Keratinocyte (primary cell): ENCODE measurements around the gene PLXDC2. TPM values are rescaled to one million over a fixed set of nuclear protein-coding genes. Genes with fewer than 3 reads are reported as not detected.

Source experiments
- DNase-seq: peaks from one replicate; pipeline ENCODE4 v3.0.0-alpha.2; 2011; ENCODE audit warnings: low read depth, missing footprints, low spot score
- FAIRE-seq: peaks from 2 replicates; lab custom pipeline; 2011; peaks lifted over from hg19 to GRCh38; lab: Jason Lieb, UNC
- H2AFZ ChIP-seq: 2 replicates; pipeline ENCODE4 v1.6.0; 2012; ENCODE audit warnings: low read length, control low read depth, inconsistent platforms; ENCODE audit not compliant: control insufficient read depth
- H3K27ac ChIP-seq: 2 replicates; pipeline ENCODE4 v1.5.1; 2011; ENCODE audit warnings: low read length; ENCODE audit not compliant: control insufficient read depth, insufficient read depth
- H3K27me3 ChIP-seq: 3 replicates; pipeline ENCODE4 v1.6.0; 2011; ENCODE audit warnings: low read length; ENCODE audit not compliant: control insufficient read depth, insufficient read depth; ENCODE audit errors: extremely low read depth
- H3K36me3 ChIP-seq, 2 experiments: 2 replicates in 1 of 2; 3 replicates in 1 of 2; pipeline ENCODE4 v1.5.1; 2011; ENCODE audit warnings: low read length in 2 of 2, mild to moderate bottlenecking in 1 of 2; ENCODE audit not compliant: control insufficient read depth in 2 of 2, insufficient read depth in 2 of 2; ENCODE audit errors: extremely low read depth in 1 of 2
- H3K4me1 ChIP-seq: 3 replicates; pipeline ENCODE4 v1.5.1; 2011; ENCODE audit warnings: low read length; ENCODE audit not compliant: control insufficient read depth, insufficient read depth; ENCODE audit errors: extremely low read depth
- H3K4me2 ChIP-seq: 3 replicates; pipeline ENCODE4 v1.6.0; 2011; ENCODE audit warnings: low read depth, low read length; ENCODE audit not compliant: control insufficient read depth, insufficient read depth; ENCODE audit errors: extremely low read depth
- H3K4me3 ChIP-seq, 3 experiments: fragments of 200-600 bp in 1 of 3; sonication (generic) in 1 of 3; 2 replicates in 2 of 3; 3 replicates in 1 of 3; pipeline ENCODE4 v1.5.1; 2011 to 2016; ENCODE audit warnings: low read length in 3 of 3, mild to moderate bottlenecking in 3 of 3, control low read depth in 2 of 3, inconsistent platforms in 1 of 3, low read depth in 1 of 3, mixed read lengths in 1 of 3, mixed run types in 1 of 3, moderate library complexity in 1 of 3; ENCODE audit not compliant: control insufficient read depth in 2 of 3, insufficient read depth in 2 of 3; ENCODE audit errors: extremely low read depth in 1 of 3
- H3K79me2 ChIP-seq: 2 replicates; pipeline ENCODE4 v1.6.0; 2012; ENCODE audit warnings: low read length; ENCODE audit not compliant: control insufficient read depth, insufficient read depth
- H3K9ac ChIP-seq: 3 replicates; pipeline ENCODE4 v1.6.0; 2011; ENCODE audit warnings: low read length; ENCODE audit not compliant: control insufficient read depth, insufficient read depth; ENCODE audit errors: extremely low read depth
- H3K9me1 ChIP-seq: 3 replicates; pipeline ENCODE4 v1.6.0; 2011; ENCODE audit warnings: low read length; ENCODE audit not compliant: control insufficient read depth, insufficient read depth; ENCODE audit errors: extremely low read depth
- H3K9me3 ChIP-seq: 2 replicates; pipeline ENCODE4 v1.5.1; 2012; ENCODE audit warnings: low read depth, low read length; ENCODE audit not compliant: control insufficient read depth
- H4K20me1 ChIP-seq: 3 replicates; pipeline ENCODE4 v1.6.0; 2011; ENCODE audit warnings: low read length; ENCODE audit not compliant: control insufficient read depth, insufficient read depth; ENCODE audit errors: extremely low read depth
- EZH2 ChIP-seq: IDR thresholded peaks from one replicate; pipeline ENCODE4 v1.6.1; 2012; ENCODE audit warnings: inconsistent platforms, mild to moderate bottlenecking, low read length, moderate library complexity
- dilution Hi-C: fragments of 300-500 bp; cut with MboI; formaldehyde crosslinking; loops from one replicate; pipeline ENCODE4 v1.7.0; 2020; ENCODE audit warnings: low sequenced_read_pairs; ENCODE audit not compliant: extremely low pct_ligation_motif_present
- polyA plus RNA-seq, 5 experiments: library from polyadenylated mRNA; depleted of rRNA in 3 of 5; stranded (reverse) in 3 of 5; stranded (forward) in 1 of 5; unstranded in 1 of 5; fragments of >200 nt; gene quantifications; 1 replicate in 1 of 5; 2 replicates in 3 of 5; 3 replicates in 1 of 5; pipeline versions ENCODE4 v1.2.1 to v1.2.3, GENCODE V29; 2011 to 2012; ENCODE audit warnings: missing spikeins in 2 of 5, low read depth in 1 of 5, low replicate concordance in 1 of 5
- TF ChIP-seq, protein P1 (sequence below), 3 experiments: IDR thresholded peaks in 1 of 3; conservative IDR thresholded peaks in 1 of 3; optimal IDR thresholded peaks in 1 of 3; 2 replicates in 2 of 3; 3 replicates in 1 of 3; pipeline versions ENCODE3 to v1.5.1; 2011; ENCODE audit warnings: low read length in 3 of 3, mild to moderate bottlenecking in 3 of 3, moderate library complexity in 2 of 3, control low read depth in 1 of 3, inconsistent platforms in 1 of 3; ENCODE audit not compliant: insufficient read depth in 2 of 3; ENCODE audit errors: extremely low read depth in 1 of 3

PLXDC2 gene
- polyA plus RNA-seq, 1 donor (not counting 4 experiments of a cell fraction or from before 2014, with no cell fraction given) = 12.9 TPM

GRCh38 chr10:19785366-19785765, 30.9 kb upstream of the PLXDC2 start:
- dilution Hi-C loops = no loop called here
- Histone ChIP-seq H4K20me1 (no peaks in the 10 kb centered on the region), H3K4me1 (peaks cover 8% of the 10 kb centered on the region), H3K9me3 (no peaks in the 10 kb centered on the region), H3K9ac (no peak overlapping the region), H3K27ac (no peak overlapping the region), H3K79me2 (no peaks in the 10 kb centered on the region), H3K9me1 (no peaks in the 10 kb centered on the region), H3K4me3 (no peak overlapping the region), H2AFZ (no peak overlapping the region), H3K36me3 (no peaks in the 10 kb centered on the region), H3K4me2 (no peak overlapping the region), H3K27me3 (no peaks in the 10 kb centered on the region)
- DNase-seq (no peak), FAIRE-seq (no peak)
- TF ChIP-seq, protein P1, sequence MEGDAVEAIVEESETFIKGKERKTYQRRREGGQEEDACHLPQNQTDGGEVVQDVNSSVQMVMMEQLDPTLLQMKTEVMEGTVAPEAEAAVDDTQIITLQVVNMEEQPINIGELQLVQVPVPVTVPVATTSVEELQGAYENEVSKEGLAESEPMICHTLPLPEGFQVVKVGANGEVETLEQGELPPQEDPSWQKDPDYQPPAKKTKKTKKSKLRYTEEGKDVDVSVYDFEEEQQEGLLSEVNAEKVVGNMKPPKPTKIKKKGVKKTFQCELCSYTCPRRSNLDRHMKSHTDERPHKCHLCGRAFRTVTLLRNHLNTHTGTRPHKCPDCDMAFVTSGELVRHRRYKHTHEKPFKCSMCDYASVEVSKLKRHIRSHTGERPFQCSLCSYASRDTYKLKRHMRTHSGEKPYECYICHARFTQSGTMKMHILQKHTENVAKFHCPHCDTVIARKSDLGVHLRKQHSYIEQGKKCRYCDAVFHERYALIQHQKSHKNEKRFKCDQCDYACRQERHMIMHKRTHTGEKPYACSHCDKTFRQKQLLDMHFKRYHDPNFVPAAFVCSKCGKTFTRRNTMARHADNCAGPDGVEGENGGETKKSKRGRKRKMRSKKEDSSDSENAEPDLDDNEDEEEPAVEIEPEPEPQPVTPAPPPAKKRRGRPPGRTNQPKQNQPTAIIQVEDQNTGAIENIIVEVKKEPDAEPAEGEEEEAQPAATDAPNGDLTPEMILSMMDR (optimal IDR thresholded peaks at IDR 0.05 in 1 of 3, IDR thresholded peaks at IDR 0.05 in 1 of 3, conservative IDR thresholded peaks at IDR 0.05 in 1 of 3; ENCODE audit: extremely low read depth in 1 of 3, insufficient read depth in 2 of 3, low read length in 3 of 3) = no peak
- no peak for TF ChIP-seq EZH2

DNA sequence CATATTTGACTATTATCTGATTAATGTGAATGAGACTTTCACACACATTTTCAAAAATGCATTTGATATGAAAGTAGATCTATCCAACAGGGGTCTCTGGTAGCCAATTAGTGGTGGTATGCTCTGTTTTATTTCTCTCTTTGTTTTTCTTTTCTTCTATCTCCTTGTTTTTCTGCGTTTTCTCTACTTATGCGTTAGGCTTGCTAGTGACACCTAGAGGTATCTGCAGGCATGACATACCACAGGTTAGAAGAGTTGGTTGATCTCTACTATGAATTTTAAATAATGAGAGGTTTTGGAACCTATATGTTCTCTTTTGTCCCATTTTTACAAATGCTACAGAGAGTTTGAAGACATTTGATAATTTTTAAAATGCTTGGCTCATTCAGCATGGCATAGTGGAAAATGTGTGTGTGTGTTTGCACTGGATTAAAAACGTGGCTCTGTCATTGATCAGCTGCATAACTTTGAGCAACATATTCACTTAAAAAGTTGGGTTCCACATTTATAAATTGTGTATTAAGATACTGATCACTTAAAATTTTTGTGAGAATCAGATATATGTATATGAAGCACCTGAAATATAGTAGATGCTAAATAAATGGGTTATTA, 28.1 kb upstream of the PLXDC2 start:
- no peak overlapping the region for H3K4me2 ChIP-seq
- no peak overlapping the region for H3K9ac ChIP-seq
- no peak overlapping the region for H2AFZ ChIP-seq
- no peaks in the 10 kb centered on the region for H3K79me2 ChIP-seq
- peak; percentile 41 for FAIRE-seq
- TF ChIP-seq, protein P1 (optimal IDR thresholded peaks at IDR 0.05 in 1 of 3, IDR thresholded peaks at IDR 0.05 in 1 of 3, conservative IDR thresholded peaks at IDR 0.05 in 1 of 3; ENCODE audit: extremely low read depth in 1 of 3, insufficient read depth in 2 of 3, low read length in 3 of 3) = peak in 2 of 3 experiments; percentile 66 to 72
- TF ChIP-seq EZH2 = no peak
- DNase-seq = peak; percentile 13
- H4K20me1 ChIP-seq = no peaks in the 10 kb centered on the region
- H3K4me1 ChIP-seq = peaks cover 13% of the 10 kb centered on the region
- dilution Hi-C loops = no loop called here
- no peaks in the 10 kb centered on the region for H3K36me3 ChIP-seq
- no peak overlapping the region for H3K27ac ChIP-seq
- no peak overlapping the region for H3K4me3 ChIP-seq
- no peaks in the 10 kb centered on the region for H3K9me1 ChIP-seq
- no peaks in the 10 kb centered on the region for H3K27me3 ChIP-seq
- H3K9me3 ChIP-seq = no peaks in the 10 kb centered on the region
